GM10266 (cell line): ENCODE data around the gene SCRG1.
A peak's percentile ranks its signal among the peaks of the same experiment; 100 is the strongest.

ENCODE experiments used
- DNase-seq: peaks from one replicate; pipeline ENCODE4 v3.0.0; 2012; ENCODE audit errors: extremely low spot score
- CTCF ChIP-seq: IDR thresholded peaks from 2 replicates; pipeline ENCODE4 v1.5.1; 2012; ENCODE audit warnings: mild to moderate bottlenecking, low read depth; ENCODE audit not compliant: control insufficient read depth, insufficient read depth; ENCODE audit errors: missing control alignments

The SCRG1 gene

GRCh38 chr4:173374588-173374987, 24.3 kb downstream of the SCRG1 start:
- DNase-seq: no peak
- TF ChIP-seq CTCF: no peak

GRCh38 chr4:173371292-173372192, 27.4 kb downstream of the SCRG1 start:
- DNase-seq: peak; percentile 28
- no peak for TF ChIP-seq CTCF

- no peak for TF ChIP-seq CTCF
- peak; percentile 97 for DNase-seq
These were observed 28.2 kb downstream of the SCRG1 start, which contains the start of gene SAP30 for GRCh38 chr4:173370477-173371291. Gene SAP30 (plus strand): TSS chr4:173370954. CDS start chr4:173371183, 229 bp downstream.

GRCh38 chr4:173370130-173370476, 28.8 kb downstream of the SCRG1 start:
- no peak for TF ChIP-seq CTCF

GRCh38 chr4:173367946-173368345, 31.0 kb downstream of the SCRG1 start:
- no peak for TF ChIP-seq CTCF
- DNase-seq: no peak

More at GRCh38 chr4:173370130-173370476, 28.8 kb downstream of the SCRG1 start:
- DNase-seq: peak; percentile 46

GRCh38 chr4:173367285-173367684, 31.6 kb downstream of the SCRG1 start:
- peak; percentile 24 for DNase-seq
- no peak for TF ChIP-seq CTCF
